ENCODE results near the gene MRPS31.
A peak's percentile ranks its signal among the peaks of the same experiment; 100 is the strongest.
"Not testable (repeated sequence)": the region's sequence is repeated elsewhere in the genome, so short reads cannot be mapped to it uniquely, and the experiment has no call there.

Gene MRPS31

DNA sequence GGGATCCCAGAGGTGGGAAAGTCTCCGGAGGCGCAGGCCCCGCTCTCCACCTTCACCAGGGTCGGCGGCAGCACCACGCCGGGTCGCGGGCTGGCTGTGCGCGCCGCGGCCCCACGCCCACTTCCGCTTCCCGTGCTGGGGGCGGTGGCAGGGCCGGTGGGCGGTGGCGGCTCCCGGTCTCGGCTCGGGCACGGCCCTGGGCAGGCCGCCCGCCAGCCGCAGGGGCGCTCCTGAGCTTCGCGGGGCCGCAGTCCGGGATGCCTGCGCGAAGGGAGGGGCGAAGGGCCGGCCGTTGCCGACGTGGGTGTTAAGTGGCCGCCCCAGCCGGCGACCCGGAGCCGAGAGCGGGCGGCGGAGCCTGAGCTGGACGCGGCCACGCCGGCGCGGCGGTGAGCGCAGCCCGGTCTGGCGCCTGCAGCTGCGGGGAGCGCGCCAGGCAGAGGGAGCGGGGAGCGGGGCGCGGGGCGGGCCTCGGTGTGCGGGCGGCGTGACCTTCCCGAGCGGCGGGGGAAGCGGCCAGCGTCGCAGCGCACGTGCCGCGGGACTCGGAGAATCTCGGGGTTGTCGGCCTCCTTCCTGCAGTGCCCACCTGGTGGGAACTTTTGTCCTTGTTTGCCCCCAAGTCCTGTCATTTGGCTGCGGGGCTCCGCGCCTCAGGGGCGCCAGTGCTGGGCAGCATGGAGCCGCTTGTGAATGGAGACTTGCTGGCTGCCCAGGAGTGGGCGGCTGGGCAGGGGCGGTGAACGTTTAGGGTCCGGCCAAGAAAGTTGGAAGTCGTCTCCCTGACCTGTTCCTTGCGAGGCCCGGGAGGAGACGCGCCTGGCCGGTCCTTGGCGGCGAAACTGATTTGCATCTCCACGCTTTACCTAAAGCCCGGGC, 18.5 kb upstream of the MRPS31 start, which contains the start of gene SLC25A15:
Gene SLC25A15 (plus strand): TSS at position 337 of the 879 bp plus-strand sequence. CDS start 3,616 bp downstream, outside the sequence.
- peak within 1 kb of the TSS; percentile 69 for H3K4me3 ChIP-seq (ENCODE audit: low read depth, low read length)
- TF ChIP-seq, protein P1, sequence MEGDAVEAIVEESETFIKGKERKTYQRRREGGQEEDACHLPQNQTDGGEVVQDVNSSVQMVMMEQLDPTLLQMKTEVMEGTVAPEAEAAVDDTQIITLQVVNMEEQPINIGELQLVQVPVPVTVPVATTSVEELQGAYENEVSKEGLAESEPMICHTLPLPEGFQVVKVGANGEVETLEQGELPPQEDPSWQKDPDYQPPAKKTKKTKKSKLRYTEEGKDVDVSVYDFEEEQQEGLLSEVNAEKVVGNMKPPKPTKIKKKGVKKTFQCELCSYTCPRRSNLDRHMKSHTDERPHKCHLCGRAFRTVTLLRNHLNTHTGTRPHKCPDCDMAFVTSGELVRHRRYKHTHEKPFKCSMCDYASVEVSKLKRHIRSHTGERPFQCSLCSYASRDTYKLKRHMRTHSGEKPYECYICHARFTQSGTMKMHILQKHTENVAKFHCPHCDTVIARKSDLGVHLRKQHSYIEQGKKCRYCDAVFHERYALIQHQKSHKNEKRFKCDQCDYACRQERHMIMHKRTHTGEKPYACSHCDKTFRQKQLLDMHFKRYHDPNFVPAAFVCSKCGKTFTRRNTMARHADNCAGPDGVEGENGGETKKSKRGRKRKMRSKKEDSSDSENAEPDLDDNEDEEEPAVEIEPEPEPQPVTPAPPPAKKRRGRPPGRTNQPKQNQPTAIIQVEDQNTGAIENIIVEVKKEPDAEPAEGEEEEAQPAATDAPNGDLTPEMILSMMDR (IDR thresholded peaks at IDR 0.05; ENCODE audit: low read depth, low read length): no peak

DNA sequence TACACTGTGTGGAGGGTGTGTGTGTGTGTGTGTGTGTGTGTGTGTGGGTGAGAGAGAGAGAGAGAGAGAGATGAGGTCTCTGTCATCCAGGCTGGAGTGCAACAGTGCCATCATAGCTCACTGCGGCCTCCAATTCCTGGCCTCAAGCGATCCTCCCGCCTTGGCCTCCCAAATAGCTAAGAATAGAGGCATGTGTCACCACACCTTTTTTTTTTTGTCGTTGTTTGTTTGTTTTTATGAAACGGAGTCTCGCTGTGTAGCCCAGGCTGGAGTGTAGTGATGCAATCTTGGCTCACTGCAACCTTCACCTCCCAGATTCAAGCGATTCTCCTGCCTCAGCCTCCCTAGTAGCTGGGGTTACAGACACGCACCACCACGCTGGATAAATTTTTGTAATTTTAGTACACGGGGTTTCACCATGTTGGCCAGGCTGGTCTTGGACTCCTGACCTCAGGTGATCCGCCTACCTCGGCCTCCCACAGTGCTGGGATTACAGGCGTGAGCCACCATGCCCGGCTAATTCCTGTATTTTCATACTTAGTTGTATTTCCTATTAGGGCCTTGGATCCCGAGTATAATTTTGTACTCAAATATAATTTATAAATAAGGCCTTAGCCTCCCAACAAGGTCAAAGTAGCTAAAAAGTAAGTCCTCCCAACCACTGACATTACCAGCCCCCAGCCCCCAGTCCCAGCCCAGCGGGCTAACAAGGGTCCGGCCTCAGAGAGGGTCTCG, 17.7 kb upstream of the MRPS31 start:
- H3K4me3 ChIP-seq (ENCODE audit: low read depth, low read length): peak overlapping the region; percentile 69

DNA sequence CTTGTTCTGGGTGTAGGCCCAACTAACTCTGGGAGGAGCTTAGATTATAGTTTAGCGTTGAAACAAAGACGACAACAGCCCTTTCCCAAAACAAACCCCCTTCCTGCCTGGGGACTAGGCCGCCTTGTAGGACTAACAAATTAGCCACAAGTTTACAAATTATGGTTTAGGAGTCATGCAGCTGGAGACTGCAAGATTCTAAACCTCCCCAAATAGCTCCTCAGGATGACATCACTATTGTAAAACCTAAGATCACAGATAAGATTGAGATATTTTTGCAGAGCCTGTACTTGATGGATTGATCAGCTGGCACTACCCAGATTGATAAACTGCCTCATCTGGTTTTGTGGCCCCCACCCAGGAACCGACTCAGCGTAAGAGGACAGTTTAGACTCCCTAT, 16.1 kb upstream of the MRPS31 start:
- TF ChIP-seq, protein P1 (IDR thresholded peaks at IDR 0.05; ENCODE audit: low read depth, low read length): no peak
- H3K4me3 ChIP-seq (ENCODE audit: low read depth, low read length): no peak overlapping the region

DNA sequence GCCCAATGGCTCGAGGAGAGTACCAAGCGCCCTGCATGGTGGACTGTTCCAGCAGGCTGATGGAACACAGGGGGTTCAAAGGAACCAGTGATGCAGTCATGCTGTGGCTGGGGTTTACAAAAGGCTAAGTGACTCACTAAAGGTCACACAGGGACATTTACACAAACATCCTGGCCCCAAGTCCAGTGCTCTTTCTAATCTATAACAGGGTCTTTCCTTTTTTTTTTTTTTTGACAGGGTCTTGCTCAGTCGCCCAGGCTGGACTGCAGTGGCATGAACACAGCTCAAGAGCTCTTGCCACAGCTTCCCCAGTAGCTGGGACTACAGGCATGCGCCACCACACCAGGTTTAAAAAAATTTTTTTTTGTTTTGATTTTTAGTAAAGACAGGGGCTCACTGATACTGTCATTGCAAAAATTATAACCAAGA, 15.6 kb upstream of the MRPS31 start:
- H3K4me3 ChIP-seq (ENCODE audit: low read depth, low read length): no peak overlapping the region
- TF ChIP-seq, protein P1 (IDR thresholded peaks at IDR 0.05; ENCODE audit: low read depth, low read length): no peak

DNA sequence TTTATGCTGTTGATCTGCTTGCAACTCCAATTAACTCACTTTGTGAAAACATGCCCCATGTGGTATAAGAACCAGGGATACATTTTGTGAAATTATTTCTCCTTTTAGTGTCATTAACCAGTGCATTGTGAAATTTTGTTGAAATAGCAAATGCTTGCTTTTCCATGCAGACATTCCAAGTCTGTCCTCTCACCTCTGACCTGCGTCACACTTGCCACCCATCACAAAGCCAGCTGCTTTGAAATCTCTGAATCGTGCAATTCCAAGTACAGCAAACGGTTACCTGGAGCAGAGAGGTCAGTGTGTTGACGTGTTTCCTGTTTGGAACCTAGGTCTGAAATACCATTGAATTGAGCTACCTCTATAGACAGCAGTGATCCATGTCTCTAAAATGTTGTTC, 13.6 kb upstream of the MRPS31 start:
- TF ChIP-seq, protein P1 (IDR thresholded peaks at IDR 0.05; ENCODE audit: low read depth, low read length): no peak
- no peak overlapping the region for H3K4me3 ChIP-seq (ENCODE audit: low read depth, low read length)

DNA sequence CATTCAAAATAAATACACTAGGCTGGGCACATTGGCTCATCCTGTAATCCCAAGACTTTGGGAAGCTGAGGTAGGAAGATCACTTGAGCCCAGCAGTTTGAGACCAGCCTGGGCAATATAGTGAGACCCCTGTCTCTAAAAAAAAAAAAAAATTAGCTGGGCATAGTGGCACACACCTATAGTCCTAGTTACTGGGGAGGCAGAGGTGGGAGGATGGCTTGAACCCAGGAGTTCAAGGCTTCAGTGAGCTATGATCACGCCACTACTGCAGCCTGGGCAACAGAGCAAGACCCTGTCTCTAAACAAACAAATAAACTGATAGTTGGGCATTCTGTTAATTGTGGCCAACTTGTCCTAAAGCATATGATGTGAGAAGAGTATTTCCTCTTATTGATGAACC, 12.0 kb upstream of the MRPS31 start:
- not testable (repeated sequence) for H3K4me3 ChIP-seq (ENCODE audit: low read depth, low read length)

DNA sequence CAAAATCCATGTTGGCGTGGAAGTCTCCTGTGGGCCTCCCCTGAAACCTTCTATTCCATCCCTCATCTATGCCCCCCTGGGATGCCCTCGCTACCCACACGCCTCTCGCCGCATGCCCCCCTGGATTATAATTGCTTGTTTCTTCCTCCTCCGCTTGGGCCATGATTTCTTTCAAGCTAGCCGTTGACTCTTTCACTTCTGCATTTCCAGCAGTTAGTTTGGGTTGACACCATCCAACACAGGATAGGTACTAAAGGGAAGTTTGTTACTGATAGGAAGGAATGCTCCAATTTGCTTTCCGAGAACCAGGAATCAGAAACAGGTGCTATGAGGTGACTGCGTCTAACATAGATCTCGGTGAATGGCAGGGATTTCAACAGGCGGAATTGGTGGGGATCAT, 10.7 kb upstream of the MRPS31 start:
- TF ChIP-seq, protein P1 (IDR thresholded peaks at IDR 0.05; ENCODE audit: low read depth, low read length): no peak
- H3K4me3 ChIP-seq (ENCODE audit: low read depth, low read length): no peak overlapping the region

DNA sequence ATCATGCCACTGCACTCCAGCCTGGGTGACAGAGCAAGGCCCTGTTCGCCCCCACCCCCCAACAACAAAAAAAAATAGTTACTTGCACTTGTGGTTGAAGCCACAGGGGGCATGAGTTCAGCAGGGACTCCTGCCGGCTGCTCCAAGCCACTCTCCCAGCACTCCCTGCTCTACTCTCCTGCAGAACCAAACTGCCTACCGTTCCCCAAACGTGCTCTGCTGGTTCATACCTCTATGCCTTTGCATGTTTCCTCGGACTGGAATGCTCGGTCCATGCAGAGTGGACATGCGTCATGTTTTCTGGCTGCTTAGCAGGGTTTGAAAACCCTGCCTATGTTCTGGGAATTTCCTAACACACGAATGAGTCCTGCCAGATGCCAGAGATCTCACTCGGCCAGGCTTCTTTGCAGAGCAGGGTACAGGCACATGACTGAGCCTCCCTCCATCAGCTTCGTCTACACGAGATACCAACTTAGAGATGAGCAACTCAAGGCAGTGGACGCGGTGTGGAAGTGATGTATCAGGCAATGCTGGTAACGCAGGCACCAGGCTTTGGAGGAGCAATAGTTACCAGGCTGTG, 9.9 kb upstream of the MRPS31 start:
- TF ChIP-seq, protein P1 (IDR thresholded peaks at IDR 0.05; ENCODE audit: low read depth, low read length): no peak
- H3K4me3 ChIP-seq (ENCODE audit: low read depth, low read length): no peak overlapping the region

All from WI38 (cell line).